Thyroid gland (tissue), 4 donors: Measurements from ENCODE around the gene MTF2.

Experiments
- CTCF ChIP-seq, 6 experiments: fragments of 200-600 bp in 3 of 6; fragments of 450-650 bp in 3 of 6; sonication (generic) in 3 of 6; IDR thresholded peaks; one replicate each; pipeline ENCODE4 v1.5.1; 2016 to 2019; ENCODE audit warnings: antibody characterized with exemption in 6 of 6, mild to moderate bottlenecking in 2 of 6, inconsistent platforms in 1 of 6, moderate library complexity in 1 of 6
- POLR2A ChIP-seq, 2 donors: fragments of 450-650 bp; IDR thresholded peaks; one replicate each; pipeline ENCODE4 v1.6.1; 2017; ENCODE audit warnings: antibody characterized with exemption in 2 of 2, mild to moderate bottlenecking in 2 of 2, moderate library complexity in 1 of 2

- TF ChIP-seq POLR2A (IDR thresholded peaks at IDR 0.05) (no peak), CTCF (IDR thresholded peaks at IDR 0.05) (no peak)
These were observed 73.8 kb downstream of the MTF2 start for GRCh38 chr1:93152835-93153234.
